Activated naive CD4-positive, alpha-beta T cell treated with Interleukin-2 at 50 U/mL for 16 hours (primary cell): Measurements from ENCODE around the gene TCEAL8.

Experiments used
- DNase-seq: peaks from one replicate; pipeline ENCODE4 v3.0.0-alpha.2; 2020

The TCEAL8 gene

GRCh38 chrX:103212749-103213457 lies 42.1 kb downstream of the TCEAL8 start:
- no peak for DNase-seq

DNA sequence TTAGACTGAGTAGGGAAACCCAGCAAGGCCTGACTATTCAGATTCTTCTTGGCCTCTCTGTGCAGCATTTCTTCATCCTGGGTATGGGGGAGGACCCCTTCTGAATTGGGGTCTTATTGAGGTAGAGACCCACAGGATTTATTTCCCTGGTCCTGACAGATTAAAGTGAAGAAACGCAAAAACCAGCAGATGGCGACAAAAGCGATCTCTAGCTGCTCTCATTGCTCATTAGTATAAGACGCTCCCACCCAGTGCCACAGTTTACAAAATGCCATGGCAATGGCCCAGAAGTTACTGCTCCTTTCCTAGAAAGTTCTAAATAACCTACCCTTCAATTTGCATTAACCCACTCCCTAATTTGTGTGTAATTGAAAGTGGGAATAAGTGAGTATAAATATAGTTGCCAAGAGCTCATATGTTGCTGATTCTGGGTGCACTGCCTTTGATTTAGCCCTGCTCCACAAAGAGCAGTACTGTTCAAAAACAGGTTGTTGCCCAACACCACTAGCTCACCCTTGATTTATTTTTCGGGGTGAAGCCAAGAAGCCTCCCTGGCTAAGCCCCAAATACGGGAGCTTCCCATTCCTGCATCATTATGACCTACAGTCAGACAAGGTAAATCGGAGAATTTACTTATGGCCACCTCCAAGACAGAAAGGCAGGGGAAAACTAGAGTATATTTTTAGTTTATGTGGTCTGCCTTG lies 43.8 kb downstream of the TCEAL8 start:
- peak; percentile 22 for DNase-seq

DNA sequence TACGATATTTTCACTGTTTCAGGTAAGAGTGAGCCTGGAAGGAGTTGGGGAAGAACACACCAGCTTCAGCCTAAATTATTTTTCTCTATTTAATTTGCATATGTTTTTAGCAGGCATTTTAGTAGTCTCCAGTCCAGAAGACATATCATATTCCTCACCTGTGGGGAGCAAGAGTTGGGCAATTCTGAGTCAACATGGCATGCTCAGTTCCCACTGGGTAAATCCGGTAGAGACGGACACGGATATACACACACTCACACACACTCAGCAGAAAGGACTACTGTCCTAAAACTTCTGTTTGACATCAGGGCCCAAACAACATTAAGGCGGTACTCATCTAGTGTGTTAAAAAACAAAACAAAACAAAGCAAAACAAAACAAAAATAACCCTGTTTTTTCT lies 44.9 kb downstream of the TCEAL8 start:
- DNase-seq = no peak
